Spleen (tissue), 11 donors: ENCODE results near the gene EIF4G1. TPM values are rescaled to one million over a fixed set of nuclear protein-coding genes. Genes with fewer than 3 reads are reported as not detected.

ENCODE experiments used
- DNase-seq: peaks from one replicate; pipeline ENCODE4 v3.0.0-alpha.2; 2020
- H3K27ac ChIP-seq, 8 donors: fragments of 200-600 bp; sonication (generic) in 7 of 8; 1 replicate in 4 of 8; 2 replicates in 4 of 8; pipeline versions ENCODE4 v1.5.0 to v1.8.0; 2016 to 2021; ENCODE audit warnings: inconsistent platforms in 4 of 8, mild to moderate bottlenecking in 4 of 8, moderate library complexity in 1 of 8
- H3K27me3 ChIP-seq, 7 donors: fragments of 200-600 bp; sonication (generic) in 6 of 7; replicated peaks in 1 of 7; 1 replicate in 4 of 7; 2 replicates in 3 of 7; pipeline versions ENCODE4 v1.5.0 to v1.8.0; 2016 to 2021; ENCODE audit warnings: inconsistent platforms in 3 of 7, mild to moderate bottlenecking in 1 of 7
- H3K36me3 ChIP-seq, 6 donors: fragments of 200-600 bp; sonication (generic) in 5 of 6; 1 replicate in 4 of 6; 2 replicates in 2 of 6; pipeline versions ENCODE4 v1.5.0 to v1.8.0; 2016 to 2021; ENCODE audit warnings: inconsistent platforms in 2 of 6
- H3K4me1 ChIP-seq, 6 donors: fragments of 200-600 bp; sonication (generic) in 5 of 6; 1 replicate in 3 of 6; 2 replicates in 3 of 6; pipeline versions ENCODE4 v1.5.0 to v1.8.0; 2016 to 2021; ENCODE audit warnings: inconsistent platforms in 3 of 6
- H3K4me3 ChIP-seq, 8 donors: fragments of 200-600 bp; sonication (generic) in 7 of 8; 1 replicate in 4 of 8; 2 replicates in 4 of 8; pipeline versions ENCODE4 v1.5.0 to v1.8.0; 2016 to 2021; ENCODE audit warnings: inconsistent platforms in 4 of 8, mild to moderate bottlenecking in 4 of 8, moderate library complexity in 2 of 8
- H3K9me3 ChIP-seq, 8 donors: fragments of 200-600 bp; sonication (generic) in 7 of 8; 1 replicate in 4 of 8; 2 replicates in 4 of 8; pipeline versions ENCODE4 v1.5.0 to v1.8.0; 2016 to 2021; ENCODE audit warnings: inconsistent platforms in 4 of 8
- POLR2A ChIP-seq, 3 donors: fragments of 450-650 bp; IDR thresholded peaks; one replicate each; pipeline ENCODE4 v1.5.1; 2017; ENCODE audit warnings: antibody characterized with exemption in 3 of 3, mild to moderate bottlenecking in 1 of 3
- POLR2AphosphoS5 ChIP-seq, 3 donors: sonication (generic); formaldehyde crosslinking; IDR thresholded peaks; one replicate each; pipeline ENCODE4 v1.5.1; 2017; ENCODE audit warnings: antibody characterized with exemption in 3 of 3
- WGBS, 5 donors: extraction: QIAGEN DNeasy Blood & Tissue Kit in 3 of 5; methylation state at CpG; one replicate each; pipeline versions ENCODE4 v1.1.5 to v1.1.7; 2013 to 2018; 5-methylcytosine and 5-hydroxymethylcytosine counted together
- intact Hi-C: fragments of 100-400 bp; cut with DNase I; formaldehyde crosslinking; loops from one replicate; pipeline ENCODE4 v1.15.0; 2023; ENCODE audit warnings: low total_unique reads
- polyA plus RNA-seq, 3 donors: library from polyadenylated mRNA; stranded (reverse); fragments of 200-250 nt; gene quantifications; one replicate each; pipeline ENCODE4 v1.2.1, GENCODE V29; 2013
- total RNA-seq, 7 donors: library from RNA; depleted of rRNA in 3 of 7; stranded (reverse); fragments of >200 nt in 3 of 7; fragmentation: NEBNext Ultra II Directional in 4 of 7; extraction: Animal tissue kit (Norgen Biotek cat#: 25700) in 4 of 7; gene quantifications; one replicate each; pipeline versions ENCODE4 v1.1.0 to v1.2.1, GENCODE V29; 2016 to 2021
- TF ChIP-seq, protein P1 (sequence below), 11 experiments: fragments of 200-600 bp in 7 of 11; fragments of 450-650 bp in 4 of 11; sonication (generic) in 4 of 11; IDR thresholded peaks in 8 of 11; conservative IDR thresholded peaks in 3 of 11; 1 replicate in 7 of 11; 2 replicates in 4 of 11; pipeline versions ENCODE4 v1.4.0 to v1.8.0; 2016 to 2021; ENCODE audit warnings: antibody characterized with exemption in 11 of 11, inconsistent platforms in 4 of 11, mild to moderate bottlenecking in 1 of 11
- donor health status: healthy with polysubstance abuse.
- donor health status: DM: no; HTN: no; CAD: no; lungs with moderate emphysema.
- donor health status: DM: no; HTN: no; CAD: no.
- donor health status: Bipolar disorder and iron deficiency.
- donor health status: healthy.
- donor health status: DM: no; HTN: no; CAD: no.
- donor health status: DM: yes; HTN: yes; CAD: no.

EIF4G1 gene
- total and polyA plus RNA-seq, 10 donors = 83.4 to 294 (median 230) TPM

DNA sequence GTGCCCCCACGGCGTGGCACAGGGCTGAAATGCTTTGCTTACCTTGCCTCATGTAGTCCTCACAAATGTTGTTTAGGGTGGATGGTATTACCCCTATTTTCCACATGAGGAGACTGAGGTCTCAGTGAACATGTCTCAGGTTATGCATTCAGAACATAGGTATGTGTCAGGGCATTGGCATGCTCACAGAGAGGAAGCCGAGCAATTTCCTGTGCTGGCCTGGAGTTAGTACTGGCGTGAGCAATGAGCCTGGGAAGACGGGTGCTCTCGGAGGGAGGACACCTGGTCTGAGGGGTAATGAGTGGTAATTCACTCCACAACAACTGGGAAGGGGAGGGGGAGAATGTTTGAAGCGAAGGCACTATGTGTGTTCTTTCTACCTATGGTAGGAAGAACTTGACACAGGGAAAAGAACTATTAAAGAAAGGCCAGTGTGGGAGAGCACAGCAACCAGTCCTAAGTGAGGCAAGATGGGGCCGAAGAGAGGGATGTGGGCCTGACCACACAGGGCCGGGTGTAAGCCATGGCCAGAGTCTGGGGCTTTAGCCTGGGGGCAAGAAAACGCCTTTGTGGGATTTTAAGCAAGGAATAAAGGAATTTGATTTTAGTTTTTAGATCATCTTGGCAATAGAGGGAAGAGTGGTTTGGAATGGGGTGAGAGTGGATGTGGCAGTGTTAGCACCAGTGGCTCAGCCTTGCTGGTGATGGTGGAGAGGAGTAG lies 18.1 kb downstream of the EIF4G1 start:
- peaks cover 8 to 58% (median 31%) of the 10 kb centered on the region in 6 donors for H3K4me1 ChIP-seq
- no peaks in the 10 kb centered on the region for H3K9me3 ChIP-seq
- WGBS, 5 donors = 67 to 81% (median 71%) methylated on average over 10 of the region's 10 CpGs
- peaks cover 11 to 80% (median 78%) of the 10 kb centered on the region in 6 donors for H3K36me3 ChIP-seq
- H3K27me3 ChIP-seq = no peaks in the 10 kb centered on the region
- intact Hi-C loops = no loop called here
- no peak overlapping the region for H3K4me3 ChIP-seq
- peak overlapping the region in 3 of 8 donors; percentile 17 to 56 (median 33) for H3K27ac ChIP-seq
- TF ChIP-seq POLR2AphosphoS5 (IDR thresholded peaks at IDR 0.05) (peak in 2 of 3 donors; percentile 7 to 30), POLR2A (IDR thresholded peaks at IDR 0.05) (no peak)
- no peak for DNase-seq

DNA sequence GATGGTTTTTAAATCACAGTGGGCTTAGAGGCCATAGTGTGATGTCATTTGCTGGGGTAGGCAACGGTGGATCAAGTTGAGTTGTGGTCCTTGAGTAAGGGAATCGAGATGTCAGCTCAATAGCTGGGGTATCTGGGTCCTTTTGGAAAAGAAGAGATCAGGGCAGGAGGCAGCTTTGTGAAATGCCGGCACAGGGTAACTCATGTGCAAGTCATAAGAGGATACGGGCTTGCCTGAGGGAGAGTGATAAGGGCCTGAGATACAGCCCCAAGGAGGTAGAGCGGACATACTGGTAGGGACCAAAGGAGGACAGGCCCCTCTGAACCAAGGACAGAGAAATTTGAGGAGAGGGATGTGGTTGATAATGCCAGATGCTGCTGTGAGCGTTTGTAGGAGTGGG lies 18.8 kb downstream of the EIF4G1 start:
- no peak for DNase-seq
- Histone ChIP-seq H3K9me3 (no peaks in the 10 kb centered on the region), H3K27ac (peak overlapping the region in 1 of 8 donors; percentile 33), H3K4me3 (no peak overlapping the region), H3K27me3 (no peaks in the 10 kb centered on the region), H3K36me3 (peaks cover 11 to 73% (median 71%) of the 10 kb centered on the region in 6 donors), H3K4me1 (peaks cover 8 to 64% (median 35%) of the 10 kb centered on the region in 6 donors)
- intact Hi-C loops = no loop called here
- WGBS, 5 donors = 88 to 93% (median 89%) methylated on average over 6 of the region's 6 CpGs
- TF ChIP-seq POLR2AphosphoS5 (IDR thresholded peaks at IDR 0.05) (no peak), POLR2A (IDR thresholded peaks at IDR 0.05) (no peak)
- TF ChIP-seq, protein P1, sequence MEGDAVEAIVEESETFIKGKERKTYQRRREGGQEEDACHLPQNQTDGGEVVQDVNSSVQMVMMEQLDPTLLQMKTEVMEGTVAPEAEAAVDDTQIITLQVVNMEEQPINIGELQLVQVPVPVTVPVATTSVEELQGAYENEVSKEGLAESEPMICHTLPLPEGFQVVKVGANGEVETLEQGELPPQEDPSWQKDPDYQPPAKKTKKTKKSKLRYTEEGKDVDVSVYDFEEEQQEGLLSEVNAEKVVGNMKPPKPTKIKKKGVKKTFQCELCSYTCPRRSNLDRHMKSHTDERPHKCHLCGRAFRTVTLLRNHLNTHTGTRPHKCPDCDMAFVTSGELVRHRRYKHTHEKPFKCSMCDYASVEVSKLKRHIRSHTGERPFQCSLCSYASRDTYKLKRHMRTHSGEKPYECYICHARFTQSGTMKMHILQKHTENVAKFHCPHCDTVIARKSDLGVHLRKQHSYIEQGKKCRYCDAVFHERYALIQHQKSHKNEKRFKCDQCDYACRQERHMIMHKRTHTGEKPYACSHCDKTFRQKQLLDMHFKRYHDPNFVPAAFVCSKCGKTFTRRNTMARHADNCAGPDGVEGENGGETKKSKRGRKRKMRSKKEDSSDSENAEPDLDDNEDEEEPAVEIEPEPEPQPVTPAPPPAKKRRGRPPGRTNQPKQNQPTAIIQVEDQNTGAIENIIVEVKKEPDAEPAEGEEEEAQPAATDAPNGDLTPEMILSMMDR (IDR thresholded peaks at IDR 0.05 in 8 of 11, conservative IDR thresholded peaks at IDR 0.05 in 3 of 11) = no peak

DNA sequence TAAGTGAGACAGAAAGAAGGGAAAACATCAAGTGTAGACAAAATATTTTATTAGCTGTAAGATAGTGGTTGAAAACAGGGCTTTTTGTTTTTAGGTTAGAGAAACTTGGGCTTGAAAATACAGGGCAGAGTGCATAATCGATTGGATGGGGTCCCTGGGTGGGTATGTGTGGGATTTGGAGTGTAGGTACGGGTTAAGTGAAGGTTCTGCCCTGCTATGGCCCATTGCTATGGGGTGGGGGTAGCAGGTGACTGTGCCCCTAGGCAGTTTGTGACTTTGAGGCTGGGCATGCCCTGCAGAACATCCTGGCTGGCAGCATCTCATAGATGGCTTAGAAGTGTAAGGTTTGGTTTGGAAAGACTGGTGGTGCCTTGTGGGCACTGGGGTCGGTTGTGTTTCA lies 19.3 kb downstream of the EIF4G1 start:
- peaks cover 10 to 68% (median 66%) of the 10 kb centered on the region in 6 donors for H3K36me3 ChIP-seq

DNA sequence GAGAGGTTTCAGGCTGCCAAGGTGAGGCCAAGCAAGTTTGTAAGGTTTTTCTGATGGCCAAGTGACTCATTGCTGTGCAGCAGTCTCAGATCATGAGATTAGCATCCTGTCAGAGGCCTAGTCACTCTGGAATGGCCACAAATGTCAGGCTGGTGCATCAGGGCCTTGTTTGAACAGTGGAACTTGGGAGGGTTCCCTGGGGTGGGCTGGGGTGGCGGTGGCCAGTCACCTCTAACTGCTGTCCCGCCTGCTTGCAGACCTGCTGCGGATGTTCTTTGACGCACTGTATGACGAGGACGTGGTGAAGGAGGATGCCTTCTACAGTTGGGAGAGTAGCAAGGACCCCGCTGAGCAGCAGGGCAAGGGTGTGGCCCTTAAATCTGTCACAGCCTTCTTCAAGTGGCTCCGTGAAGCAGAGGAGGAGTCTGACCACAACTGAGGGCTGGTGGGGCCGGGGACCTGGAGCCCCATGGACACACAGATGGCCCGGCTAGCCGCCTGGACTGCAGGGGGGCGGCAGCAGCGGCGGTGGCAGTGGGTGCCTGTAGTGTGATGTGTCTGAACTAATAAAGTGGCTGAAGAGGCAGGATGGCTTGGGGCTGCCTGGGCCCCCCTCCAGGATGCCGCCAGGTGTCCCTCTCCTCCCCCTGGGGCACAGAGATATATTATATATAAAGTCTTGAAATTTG lies 20.2 kb downstream of the EIF4G1 start:
- H3K9me3 ChIP-seq = no peaks in the 10 kb centered on the region
- H3K27me3 ChIP-seq = peaks cover 0 to 5% (median 0%) of the 10 kb centered on the region in 7 donors
- WGBS, 5 donors = 74 to 89% (median 79%) methylated on average over 15 of the region's 15 CpGs
- no peak overlapping the region for H3K4me3 ChIP-seq
- peak overlapping the region in 6 of 8 donors; percentile 85 to 95 (median 92) for H3K27ac ChIP-seq
- intact Hi-C loops = no loop called here
- DNase-seq = no peak
- peaks cover 8 to 73% (median 41%) of the 10 kb centered on the region in 6 donors for H3K4me1 ChIP-seq
- H3K36me3 ChIP-seq = peaks cover 3 to 61% (median 57%) of the 10 kb centered on the region in 6 donors
- TF ChIP-seq POLR2A (IDR thresholded peaks at IDR 0.05) (no peak), POLR2AphosphoS5 (IDR thresholded peaks at IDR 0.05) (peak in 1 of 3 donors; percentile 72)
- TF ChIP-seq, protein P1 (IDR thresholded peaks at IDR 0.05 in 8 of 11, conservative IDR thresholded peaks at IDR 0.05 in 3 of 11) = no peak

More for the DNA sequence above, 19.3 kb downstream of the EIF4G1 start:
- intact Hi-C loops = no loop called here
- TF ChIP-seq POLR2A (IDR thresholded peaks at IDR 0.05) = no peak
- TF ChIP-seq POLR2AphosphoS5 (IDR thresholded peaks at IDR 0.05) = peak in 1 of 3 donors; percentile 17
- Histone ChIP-seq H3K4me3 (no peak overlapping the region), H3K9me3 (no peaks in the 10 kb centered on the region), H3K4me1 (peaks cover 8 to 70% (median 38%) of the 10 kb centered on the region in 6 donors), H3K27ac (peak overlapping the region in 2 of 8 donors; percentile 0 to 93), H3K27me3 (peaks cover 0 to 5% (median 0%) of the 10 kb centered on the region in 7 donors)
- 76 to 88% (median 80%) methylated on average over 2 to 3 of the region's 3 CpGs for WGBS, 5 donors
- DNase-seq = no peak
